Hepatocyte (in vitro differentiated cells): ENCODE data around the gene SSRP1. TPM values are rescaled to one million over a fixed set of nuclear protein-coding genes. Genes with fewer than 3 reads are reported as not detected.

Experiments
- DNase-seq: peaks from one replicate; pipeline ENCODE4 v3.0.0-alpha.2; 2016; ENCODE audit warnings: low spot score
- H2AFZ ChIP-seq: fragments of 200-600 bp; sonication (generic); 2 replicates; pipeline ENCODE4 v1.6.0; 2016; ENCODE audit warnings: antibody characterized with exemption, mild to moderate bottlenecking
- H3K27ac ChIP-seq: fragments of 200-600 bp; sonication (generic); 2 replicates; pipeline ENCODE4 v1.5.1; 2016; ENCODE audit warnings: mild to moderate bottlenecking
- H3K27me3 ChIP-seq: fragments of 200-600 bp; sonication (generic); 2 replicates; pipeline ENCODE4 v1.6.1; 2016
- H3K36me3 ChIP-seq: fragments of 200-600 bp; sonication (generic); replicated peaks from 2 replicates; pipeline ENCODE4 v1.5.1; 2016; ENCODE audit warnings: low read depth; ENCODE audit not compliant: insufficient read depth
- H3K4me1 ChIP-seq: fragments of 200-600 bp; sonication (generic); 2 replicates; pipeline ENCODE4 v1.5.1; 2016; ENCODE audit warnings: mild to moderate bottlenecking, moderate library complexity; ENCODE audit not compliant: insufficient read depth
- H3K4me2 ChIP-seq: fragments of 200-600 bp; sonication (generic); 2 replicates; pipeline ENCODE4 v1.6.0; 2016
- H3K4me3 ChIP-seq: fragments of 200-600 bp; sonication (generic); 2 replicates; pipeline ENCODE4 v1.5.1; 2016; ENCODE audit warnings: mild to moderate bottlenecking
- H3K79me2 ChIP-seq: fragments of 200-600 bp; sonication (generic); 2 replicates; pipeline ENCODE4 v1.6.0; 2017; ENCODE audit warnings: mild to moderate bottlenecking
- H3K9me2 ChIP-seq: fragments of 200-600 bp; sonication (generic); replicated peaks from 2 replicates; pipeline ENCODE4 v1.6.0; 2017; ENCODE audit warnings: mild to moderate bottlenecking; ENCODE audit not compliant: insufficient read depth
- H3K9me3 ChIP-seq: fragments of 200-600 bp; sonication (generic); 2 replicates; pipeline ENCODE4 v1.5.1; 2016; ENCODE audit warnings: low read depth, mild to moderate bottlenecking
- H4K20me1 ChIP-seq: fragments of 200-600 bp; sonication (generic); 2 replicates; pipeline ENCODE4 v1.6.0; 2016; ENCODE audit warnings: mild to moderate bottlenecking; ENCODE audit not compliant: insufficient read depth, poor library complexity, severe bottlenecking
- CTCF ChIP-seq: fragments of 200-600 bp; sonication (generic); IDR thresholded peaks from 2 replicates; pipeline ENCODE4 v1.5.1; 2016; ENCODE audit warnings: antibody characterized with exemption, mild to moderate bottlenecking; ENCODE audit not compliant: poor library complexity
- EZH2 ChIP-seq: fragments of 200-600 bp; sonication (generic); IDR thresholded peaks from 2 replicates; pipeline ENCODE4 v1.6.1; 2016; ENCODE audit warnings: antibody characterized with exemption, mild to moderate bottlenecking, borderline replicate concordance
- EZH2phosphoT487 ChIP-seq: fragments of 200-600 bp; sonication (generic); IDR thresholded peaks from one replicate; pipeline ENCODE4 v1.6.1; 2018; ENCODE audit warnings: antibody characterized with exemption, mild to moderate bottlenecking, low read depth, moderate library complexity; ENCODE audit not compliant: unreplicated experiment, severe bottlenecking
- WGBS: methylation state at CpG from one replicate; pipeline ENCODE4 v1.1.6; 2016; ENCODE audit warnings: low lambda C conversion rate; ENCODE audit errors: missing lambda C conversion rate; 5-methylcytosine and 5-hydroxymethylcytosine counted together
- polyA plus RNA-seq: library from polyadenylated mRNA; unstranded; fragments of >200 nt; fragmentation: Nextera tagmentation; extraction: Ambion mirVana; gene quantifications from 2 replicates; pipeline ENCODE4 v1.2.1, GENCODE V29; 2016
- total RNA-seq: library from RNA; depleted of rRNA; stranded (reverse); fragments of >200 nt; gene quantifications from 2 replicates; pipeline ENCODE4 v1.2.3, GENCODE V29; 2014

Gene SSRP1
- 64.6 and 68.6 TPM in 2 replicates for total RNA-seq
- polyA plus RNA-seq, result 34.0 and 42.3 TPM in 2 replicates

GRCh38 chr11:57335343-57336110 is at the start of gene SSRP1:
Gene SSRP1 (minus strand): TSS chr11:57335892. CDS start chr11:57335121, 771 bp downstream.
- H3K27ac ChIP-seq, result peak within 1 kb of the TSS; percentile 93
- H3K79me2 ChIP-seq, result peaks cover 38% of the 10 kb centered on the region
- TF ChIP-seq EZH2phosphoT487, result no peak
- no peak for TF ChIP-seq EZH2
- no peak for TF ChIP-seq CTCF
- no peaks in the 10 kb centered on the region for H3K36me3 ChIP-seq
- H3K4me2 ChIP-seq, result peak within 1 kb of the TSS; percentile 95
- DNase-seq, result peak; percentile 93
- H2AFZ ChIP-seq, result peak within 1 kb of the TSS; percentile 100
- H4K20me1 ChIP-seq, result no peaks in the 10 kb centered on the region
- peak within 1 kb of the TSS; percentile 80 for H3K4me3 ChIP-seq
- H3K4me1 ChIP-seq, result peaks cover 16% of the 10 kb centered on the region
- WGBS, result 1% methylated on average over 50 of the region's 69 CpGs
- no peaks in the 10 kb centered on the region for H3K27me3 ChIP-seq
- no peaks in the 10 kb centered on the region for H3K9me2 ChIP-seq
- no peaks in the 10 kb centered on the region for H3K9me3 ChIP-seq

DNA sequence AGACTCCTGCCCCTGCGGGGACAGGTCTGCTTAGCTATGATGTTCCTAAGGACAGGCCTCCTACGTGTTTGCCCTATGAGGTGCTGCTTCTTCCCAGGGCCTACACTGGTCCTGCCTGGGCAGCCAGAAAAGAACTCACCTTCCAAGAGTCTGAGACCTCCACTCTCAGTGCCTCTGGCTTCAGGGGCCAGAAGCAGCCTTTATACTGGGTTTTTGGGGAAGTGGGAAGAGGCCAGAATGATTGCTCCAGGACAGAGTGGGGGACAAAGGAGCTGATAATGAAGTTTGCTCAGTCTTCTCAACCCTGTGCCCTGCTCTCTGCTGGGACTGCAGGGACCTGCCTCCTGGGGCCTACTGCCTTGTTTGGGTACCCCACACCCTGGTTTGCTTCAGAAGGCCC is 45.3 kb upstream of the SSRP1 start, which contains the start of gene PRG3:
Gene PRG3, minus strand, starts transcription at position 176 of the 400 bp plus-strand sequence. CDS start 442 bp downstream, outside the sequence.
- Histone ChIP-seq H3K27ac (no peak within 1 kb of the TSS), H3K79me2 (no peaks in the 10 kb centered on the region), H4K20me1 (no peaks in the 10 kb centered on the region), H2AFZ (no peak within 1 kb of the TSS), H3K4me3 (no peak within 1 kb of the TSS), H3K9me3 (no peaks in the 10 kb centered on the region), H3K36me3 (no peaks in the 10 kb centered on the region), H3K27me3 (no peaks in the 10 kb centered on the region), H3K4me1 (no peaks in the 10 kb centered on the region), H3K9me2 (no peaks in the 10 kb centered on the region), H3K4me2 (no peak within 1 kb of the TSS)
- TF ChIP-seq EZH2phosphoT487 (no peak), EZH2 (no peak), CTCF (no peak)
- WGBS, result 60% methylated on average over 2 of the region's 2 CpGs
- DNase-seq, result no peak

GRCh38 chr11:57379732-57380131 is 44.0 kb upstream of the SSRP1 start:
- H3K27me3 ChIP-seq, result no peaks in the 10 kb centered on the region
- H3K9me2 ChIP-seq, result no peaks in the 10 kb centered on the region
- H3K9me3 ChIP-seq, result no peaks in the 10 kb centered on the region
- TF ChIP-seq EZH2 (no peak), CTCF (no peak), EZH2phosphoT487 (no peak)
- no peaks in the 10 kb centered on the region for H3K4me1 ChIP-seq
- peak; percentile 65 for DNase-seq
- no peaks in the 10 kb centered on the region for H3K79me2 ChIP-seq
- H2AFZ ChIP-seq, result no peak overlapping the region
- 23% methylated on average over 10 of the region's 10 CpGs for WGBS
- no peaks in the 10 kb centered on the region for H4K20me1 ChIP-seq
- no peak overlapping the region for H3K4me2 ChIP-seq
- H3K36me3 ChIP-seq, result no peaks in the 10 kb centered on the region
- H3K4me3 ChIP-seq, result no peak overlapping the region
- H3K27ac ChIP-seq, result no peak overlapping the region
